ENCODE data around the gene CEND1.

The CEND1 gene

GRCh38 chr11:811446-812245 is 21.8 kb upstream of the CEND1 start:
- H3K9me3 ChIP-seq (ENCODE audit: control insufficient read depth, insufficient read depth, low read length) = no peaks in the 10 kb centered on the region
- peaks cover 3% of the 10 kb centered on the region; the same call in 1 of the 2 replicates for H3K4me1 ChIP-seq (ENCODE audit: insufficient read depth, low read length)
- H3K9ac ChIP-seq (ENCODE audit: low read depth, low read length) = no peak overlapping the region
- peaks cover 21% of the 10 kb centered on the region for H3K36me3 ChIP-seq (ENCODE audit: insufficient read depth, low read length)

GRCh38 chr11:810040-810567 is 20.2 kb upstream of the CEND1 start:
- Histone ChIP-seq H3K4me1 (ENCODE audit: insufficient read depth, low read length) (no peaks in the 10 kb centered on the region), H3K9me3 (ENCODE audit: control insufficient read depth, insufficient read depth, low read length) (no peaks in the 10 kb centered on the region), H3K9ac (ENCODE audit: low read depth, low read length) (peak overlapping the region; percentile 85), H3K36me3 (ENCODE audit: insufficient read depth, low read length) (peaks cover 21% of the 10 kb centered on the region)

DNA sequence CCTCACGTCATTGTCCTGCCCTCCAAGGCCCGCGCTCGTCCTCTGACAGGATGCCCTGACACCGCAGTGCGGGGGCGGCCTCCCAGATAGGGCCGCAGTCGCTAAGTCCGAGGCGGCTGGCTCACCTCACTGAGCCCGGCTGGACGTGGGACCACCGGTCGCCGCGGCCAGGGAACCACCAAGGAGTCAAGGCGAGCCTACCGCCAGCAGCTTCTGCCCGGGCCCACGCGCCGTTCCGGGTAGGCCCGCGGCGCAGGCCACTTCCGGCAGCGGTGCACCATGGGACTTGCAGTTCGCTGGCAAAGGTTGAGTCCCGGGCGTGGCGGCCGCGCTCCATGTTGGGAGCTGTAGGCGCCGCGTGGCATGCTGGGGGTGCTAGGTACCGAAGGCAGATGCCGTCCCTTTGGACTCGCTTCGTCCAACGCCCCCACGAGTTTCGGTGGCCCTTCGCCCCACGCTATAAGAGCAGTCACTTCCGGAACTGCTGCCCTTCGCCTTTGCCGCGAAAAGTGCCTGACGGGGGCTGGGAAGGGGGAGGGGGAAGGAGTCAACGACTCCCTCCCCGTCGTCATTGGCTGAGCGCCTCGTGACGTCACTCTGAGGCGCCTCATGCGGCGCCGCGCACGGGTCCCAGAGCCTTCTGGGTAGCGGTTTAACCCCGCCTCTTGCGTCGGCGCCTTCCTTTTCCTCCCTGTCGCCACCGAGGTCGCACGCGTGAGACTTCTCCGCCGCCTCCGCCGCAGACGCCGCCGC is 19.6 kb upstream of the CEND1 start, which contains the start of gene RPLP2:
Gene RPLP2, plus strand, starts transcription at position 681 of the 753 bp plus-strand sequence. CDS start 268 bp downstream, outside the sequence.
- peaks cover 21% of the 10 kb centered on the region for H3K36me3 ChIP-seq (ENCODE audit: insufficient read depth, low read length)
- H3K9ac ChIP-seq (ENCODE audit: low read depth, low read length) = peak within 1 kb of the TSS; percentile 85
- no peaks in the 10 kb centered on the region for H3K4me1 ChIP-seq (ENCODE audit: insufficient read depth, low read length)
- H3K9me3 ChIP-seq (ENCODE audit: control insufficient read depth, insufficient read depth, low read length) = no peaks in the 10 kb centered on the region

GRCh38 chr11:808427-809286 is 18.8 kb upstream of the CEND1 start:
- H3K36me3 ChIP-seq (ENCODE audit: insufficient read depth, low read length) = peaks cover 21% of the 10 kb centered on the region
- H3K9me3 ChIP-seq (ENCODE audit: control insufficient read depth, insufficient read depth, low read length) = no peaks in the 10 kb centered on the region
- H3K4me1 ChIP-seq (ENCODE audit: insufficient read depth, low read length) = no peaks in the 10 kb centered on the region; the same call in 1 of the 2 replicates
- peak overlapping the region; percentile 85 for H3K9ac ChIP-seq (ENCODE audit: low read depth, low read length)

DNA sequence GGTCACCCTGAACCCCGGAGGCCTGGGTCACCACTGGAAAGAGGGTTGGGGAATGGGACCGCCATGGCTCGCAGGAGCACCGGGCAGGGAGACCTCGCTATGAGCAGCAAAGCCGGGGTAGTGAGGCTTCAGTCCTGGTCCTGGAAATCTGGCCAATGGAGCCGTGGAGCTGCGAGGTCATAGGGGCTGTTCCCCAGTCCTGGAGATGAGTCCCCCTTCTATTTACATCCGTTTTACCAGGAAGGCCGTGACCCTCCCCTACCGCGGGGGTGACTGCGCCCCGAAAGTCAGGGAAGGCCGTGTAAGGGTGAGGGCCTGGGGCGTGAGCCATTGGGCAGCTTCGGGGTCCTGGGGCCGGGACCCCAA is 14.7 kb upstream of the CEND1 start:
- Histone ChIP-seq H3K9ac (ENCODE audit: low read depth, low read length) (peak overlapping the region; percentile 74), H3K36me3 (ENCODE audit: insufficient read depth, low read length) (peaks cover 8% of the 10 kb centered on the region), H3K9me3 (ENCODE audit: control insufficient read depth, insufficient read depth, low read length) (no peaks in the 10 kb centered on the region), H3K4me1 (ENCODE audit: insufficient read depth, low read length) (no peaks in the 10 kb centered on the region; the same call in 1 of the 2 replicates)

DNA sequence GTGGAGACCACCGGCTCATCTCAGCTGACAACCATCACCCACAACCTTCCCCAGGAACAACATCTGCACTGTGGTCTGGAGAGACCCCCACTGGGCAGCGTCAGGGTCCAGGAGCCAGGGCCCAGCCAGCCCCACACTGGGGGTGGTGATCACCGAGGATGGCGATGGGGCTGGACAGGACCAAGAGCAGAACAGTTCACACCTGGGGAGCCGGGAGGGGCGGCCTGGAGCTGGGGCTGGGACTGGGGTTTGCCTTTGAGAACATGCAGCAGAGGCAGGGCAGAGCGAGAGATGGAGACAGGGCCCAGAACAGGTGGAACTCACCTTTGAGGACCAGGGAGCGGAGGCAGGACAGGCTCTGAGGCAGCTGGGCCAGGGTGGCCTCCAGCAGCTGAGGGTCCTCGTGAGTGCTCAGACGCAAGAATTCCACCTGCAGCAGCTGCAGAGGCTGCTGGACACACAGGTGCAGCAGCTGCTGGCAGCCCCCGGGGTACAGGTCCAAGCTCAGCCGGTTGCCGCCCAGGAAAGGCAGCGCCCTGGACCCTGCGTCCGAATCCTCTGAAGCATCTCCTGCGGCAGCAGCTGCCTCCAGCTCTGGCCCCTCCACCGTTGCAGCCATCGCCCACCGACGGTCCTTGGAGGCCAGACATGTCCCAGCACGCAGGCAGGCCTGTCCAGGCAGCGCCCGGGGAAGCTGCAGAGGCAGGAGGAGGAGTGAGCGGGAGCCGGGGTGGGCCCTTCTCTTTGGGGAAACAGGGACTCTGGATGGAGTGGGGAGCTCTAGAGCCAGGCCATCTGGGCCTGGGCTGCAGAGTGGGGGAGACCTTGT is 14.1 kb upstream of the CEND1 start:
- H3K9ac ChIP-seq (ENCODE audit: low read depth, low read length) = peak overlapping the region; percentile 74

GRCh38 chr11:803467-803742 is 13.5 kb upstream of the CEND1 start:
- H3K36me3 ChIP-seq (ENCODE audit: insufficient read depth, low read length) = peaks cover 8% of the 10 kb centered on the region
- no peaks in the 10 kb centered on the region; the same call in 1 of the 2 replicates for H3K4me1 ChIP-seq (ENCODE audit: insufficient read depth, low read length)
- H3K9ac ChIP-seq (ENCODE audit: low read depth, low read length) = peak overlapping the region; percentile 74; the same call in 1 of the 2 replicates
- no peaks in the 10 kb centered on the region for H3K9me3 ChIP-seq (ENCODE audit: control insufficient read depth, insufficient read depth, low read length)

More for the DNA sequence above, 14.1 kb upstream of the CEND1 start:
- Histone ChIP-seq H3K4me1 (ENCODE audit: insufficient read depth, low read length) (no peaks in the 10 kb centered on the region; the same call in 1 of the 2 replicates), H3K36me3 (ENCODE audit: insufficient read depth, low read length) (peaks cover 8% of the 10 kb centered on the region), H3K9me3 (ENCODE audit: control insufficient read depth, insufficient read depth, low read length) (no peaks in the 10 kb centered on the region)

GRCh38 chr11:802693-803466 is 13.0 kb upstream of the CEND1 start:
- H3K9me3 ChIP-seq (ENCODE audit: control insufficient read depth, insufficient read depth, low read length) = no peaks in the 10 kb centered on the region
- no peaks in the 10 kb centered on the region; the same call in 1 of the 2 replicates for H3K4me1 ChIP-seq (ENCODE audit: insufficient read depth, low read length)
- H3K9ac ChIP-seq (ENCODE audit: low read depth, low read length) = no peak overlapping the region
- peaks cover 8% of the 10 kb centered on the region for H3K36me3 ChIP-seq (ENCODE audit: insufficient read depth, low read length)

GRCh38 chr11:802018-802617 is 12.2 kb upstream of the CEND1 start:
- no peaks in the 10 kb centered on the region; the same call in 1 of the 2 replicates for H3K4me1 ChIP-seq (ENCODE audit: insufficient read depth, low read length)
- peaks cover 8% of the 10 kb centered on the region for H3K36me3 ChIP-seq (ENCODE audit: insufficient read depth, low read length)
- H3K9me3 ChIP-seq (ENCODE audit: control insufficient read depth, insufficient read depth, low read length) = no peaks in the 10 kb centered on the region
- H3K9ac ChIP-seq (ENCODE audit: low read depth, low read length) = no peak overlapping the region

DNA sequence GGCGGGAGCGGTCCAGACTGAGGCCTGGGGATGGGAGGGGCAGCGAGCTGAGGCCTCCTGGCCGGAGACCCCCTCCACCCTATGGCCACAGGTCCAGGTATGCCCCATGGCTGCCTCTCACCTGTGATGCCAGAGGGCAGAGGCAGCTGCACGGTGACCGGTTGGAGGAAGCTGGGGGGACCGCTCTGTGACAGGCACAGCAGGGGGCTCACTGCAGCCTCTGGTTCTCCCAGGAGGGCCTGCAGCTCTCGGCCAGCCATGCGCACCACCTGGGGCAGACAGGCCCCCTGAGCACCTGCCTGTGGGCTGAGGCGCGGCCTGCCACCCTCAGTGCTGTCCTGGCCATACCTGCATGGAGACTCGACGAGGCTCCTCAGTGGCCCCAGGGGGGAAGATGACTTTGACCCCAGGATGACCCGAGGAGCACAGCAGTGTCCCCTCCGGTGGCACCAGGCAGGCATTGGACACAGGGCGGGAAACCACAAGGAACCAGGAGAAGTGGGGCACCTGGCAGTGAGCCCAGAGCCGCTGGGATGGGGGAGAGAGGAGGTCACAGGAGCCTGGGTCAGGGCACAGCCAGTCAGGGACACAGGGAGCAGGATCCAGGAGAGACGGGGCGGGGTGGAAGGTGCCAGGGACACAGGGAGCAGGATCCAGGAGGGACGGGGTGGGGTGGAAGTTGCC is 11.3 kb upstream of the CEND1 start:
- no peak overlapping the region for H3K9ac ChIP-seq (ENCODE audit: low read depth, low read length)
- H3K36me3 ChIP-seq (ENCODE audit: insufficient read depth, low read length) = peaks cover 8% of the 10 kb centered on the region
- H3K4me1 ChIP-seq (ENCODE audit: insufficient read depth, low read length) = peaks cover 5% of the 10 kb centered on the region
- H3K9me3 ChIP-seq (ENCODE audit: control insufficient read depth, insufficient read depth, low read length) = no peaks in the 10 kb centered on the region

- H3K36me3 ChIP-seq (ENCODE audit: insufficient read depth, low read length) = peaks cover 8% of the 10 kb centered on the region
- peaks cover 5% of the 10 kb centered on the region for H3K4me1 ChIP-seq (ENCODE audit: insufficient read depth, low read length)
- no peak overlapping the region for H3K9ac ChIP-seq (ENCODE audit: low read depth, low read length)
- H3K9me3 ChIP-seq (ENCODE audit: control insufficient read depth, insufficient read depth, low read length) = no peaks in the 10 kb centered on the region
Measured at GRCh38 chr11:800473-800872, 10.6 kb upstream of the CEND1 start.

- peaks cover 8% of the 10 kb centered on the region for H3K36me3 ChIP-seq (ENCODE audit: insufficient read depth, low read length)
- peaks cover 5% of the 10 kb centered on the region for H3K4me1 ChIP-seq (ENCODE audit: insufficient read depth, low read length)
Measured at GRCh38 chr11:799641-800316, 9.9 kb upstream of the CEND1 start.

More at GRCh38 chr11:799641-800316, 9.9 kb upstream of the CEND1 start:
- Histone ChIP-seq H3K9ac (ENCODE audit: low read depth, low read length) (no peak overlapping the region), H3K9me3 (ENCODE audit: control insufficient read depth, insufficient read depth, low read length) (no peaks in the 10 kb centered on the region)
